ENCODE results near the gene CEP85. TPM values are rescaled to one million over a fixed set of nuclear protein-coding genes. Genes with fewer than 3 reads are reported as not detected.

The CEP85 gene
- total and polyA plus RNA-seq, 10 donors = 3.9 to 14.9 (median 9.5) TPM

DNA sequence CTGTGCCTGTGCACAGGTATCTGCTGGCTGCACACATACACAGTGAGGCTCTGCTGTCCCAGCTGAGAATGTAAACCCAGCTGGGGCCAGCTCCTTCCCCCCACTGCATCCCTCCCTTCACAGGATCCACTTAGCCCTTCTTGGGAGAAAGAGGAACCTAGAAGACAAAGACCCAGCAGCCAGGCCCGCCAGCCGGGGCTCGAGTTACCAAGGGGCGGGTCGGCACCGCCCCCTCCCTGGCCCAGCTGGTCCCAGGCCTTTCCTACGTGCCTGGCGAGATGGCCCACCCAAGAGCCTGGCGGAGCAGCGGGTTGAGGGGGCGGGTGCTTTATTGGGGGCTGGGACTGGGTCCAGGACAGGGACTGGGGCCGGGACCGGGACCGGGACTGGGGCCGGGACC is 48.0 kb downstream of the CEP85 start:
- H3K36me3 ChIP-seq = peaks cover 0 to 58% (median 11%) of the 10 kb centered on the region in 6 donors
- 36 to 60% (median 55%) methylated on average over 12 to 15 of the region's 15 CpGs for WGBS, 5 donors
- peak; percentile 80 for DNase-seq
- no peaks in the 10 kb centered on the region for H3K27me3 ChIP-seq (replicated peaks in 1 of 7)
- TF ChIP-seq POLR2A (IDR thresholded peaks at IDR 0.05) = no peak
- TF ChIP-seq, protein P1, sequence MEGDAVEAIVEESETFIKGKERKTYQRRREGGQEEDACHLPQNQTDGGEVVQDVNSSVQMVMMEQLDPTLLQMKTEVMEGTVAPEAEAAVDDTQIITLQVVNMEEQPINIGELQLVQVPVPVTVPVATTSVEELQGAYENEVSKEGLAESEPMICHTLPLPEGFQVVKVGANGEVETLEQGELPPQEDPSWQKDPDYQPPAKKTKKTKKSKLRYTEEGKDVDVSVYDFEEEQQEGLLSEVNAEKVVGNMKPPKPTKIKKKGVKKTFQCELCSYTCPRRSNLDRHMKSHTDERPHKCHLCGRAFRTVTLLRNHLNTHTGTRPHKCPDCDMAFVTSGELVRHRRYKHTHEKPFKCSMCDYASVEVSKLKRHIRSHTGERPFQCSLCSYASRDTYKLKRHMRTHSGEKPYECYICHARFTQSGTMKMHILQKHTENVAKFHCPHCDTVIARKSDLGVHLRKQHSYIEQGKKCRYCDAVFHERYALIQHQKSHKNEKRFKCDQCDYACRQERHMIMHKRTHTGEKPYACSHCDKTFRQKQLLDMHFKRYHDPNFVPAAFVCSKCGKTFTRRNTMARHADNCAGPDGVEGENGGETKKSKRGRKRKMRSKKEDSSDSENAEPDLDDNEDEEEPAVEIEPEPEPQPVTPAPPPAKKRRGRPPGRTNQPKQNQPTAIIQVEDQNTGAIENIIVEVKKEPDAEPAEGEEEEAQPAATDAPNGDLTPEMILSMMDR (IDR thresholded peaks at IDR 0.05 in 8 of 11, conservative IDR thresholded peaks at IDR 0.05 in 3 of 11) = no peak
- peak in 1 of 3 donors; percentile 50 for TF ChIP-seq POLR2AphosphoS5 (IDR thresholded peaks at IDR 0.05)
- H3K4me1 ChIP-seq = peaks cover 64 to 98% (median 92%) of the 10 kb centered on the region in 6 donors
- intact Hi-C loops (cut with DNase I; ENCODE audit: low total_unique reads) = no loop called here
- H3K4me3 ChIP-seq = peak overlapping the region in 2 of 8 donors; percentile 89 to 93
- peak overlapping the region in 5 of 8 donors; percentile 12 to 99 (median 96) for H3K27ac ChIP-seq
- no peaks in the 10 kb centered on the region for H3K9me3 ChIP-seq

DNA sequence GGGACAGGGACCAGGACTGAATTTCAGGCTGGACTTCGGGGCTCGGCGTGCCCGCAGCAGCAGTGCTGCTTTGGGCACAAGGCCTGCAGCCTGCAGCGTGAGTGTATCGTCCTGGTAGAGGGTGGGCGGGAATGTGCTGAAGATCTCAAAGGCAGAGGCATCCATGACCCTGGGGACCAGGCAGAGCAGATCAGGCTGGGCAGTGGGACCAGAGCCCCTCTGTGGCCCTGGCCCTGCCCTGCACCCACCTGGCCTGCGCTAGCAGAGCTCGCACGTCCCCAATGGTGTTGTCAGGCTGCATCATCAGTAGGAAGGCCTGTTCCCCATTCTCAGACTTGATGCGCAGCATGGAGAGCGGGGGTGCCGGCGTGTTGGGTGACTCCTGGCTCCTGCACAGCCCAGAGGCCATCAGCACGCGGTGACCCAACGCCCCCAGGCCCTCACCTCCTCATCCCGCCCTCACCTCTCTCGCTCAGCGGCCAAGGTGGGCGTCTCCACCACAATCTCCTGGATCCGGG is 48.5 kb downstream of the CEP85 start:
- intact Hi-C loops (cut with DNase I; ENCODE audit: low total_unique reads) = no loop called here
- Histone ChIP-seq H3K36me3 (peaks cover 0 to 53% (median 11%) of the 10 kb centered on the region in 6 donors), H3K27me3 (replicated peaks in 1 of 7) (no peaks in the 10 kb centered on the region), H3K4me3 (no peak overlapping the region), H3K27ac (peak overlapping the region in 4 of 8 donors; percentile 96 to 99 (median 98)), H3K4me1 (peaks cover 64 to 98% (median 92%) of the 10 kb centered on the region in 6 donors), H3K9me3 (no peaks in the 10 kb centered on the region)
- TF ChIP-seq POLR2AphosphoS5 (IDR thresholded peaks at IDR 0.05) (peak in 2 of 3 donors; percentile 28 to 70), POLR2A (IDR thresholded peaks at IDR 0.05) (no peak)
- 83 to 86% (median 84%) methylated on average over 21 to 22 of the region's 22 CpGs for WGBS, 5 donors
- DNase-seq = peak; percentile 81

DNA sequence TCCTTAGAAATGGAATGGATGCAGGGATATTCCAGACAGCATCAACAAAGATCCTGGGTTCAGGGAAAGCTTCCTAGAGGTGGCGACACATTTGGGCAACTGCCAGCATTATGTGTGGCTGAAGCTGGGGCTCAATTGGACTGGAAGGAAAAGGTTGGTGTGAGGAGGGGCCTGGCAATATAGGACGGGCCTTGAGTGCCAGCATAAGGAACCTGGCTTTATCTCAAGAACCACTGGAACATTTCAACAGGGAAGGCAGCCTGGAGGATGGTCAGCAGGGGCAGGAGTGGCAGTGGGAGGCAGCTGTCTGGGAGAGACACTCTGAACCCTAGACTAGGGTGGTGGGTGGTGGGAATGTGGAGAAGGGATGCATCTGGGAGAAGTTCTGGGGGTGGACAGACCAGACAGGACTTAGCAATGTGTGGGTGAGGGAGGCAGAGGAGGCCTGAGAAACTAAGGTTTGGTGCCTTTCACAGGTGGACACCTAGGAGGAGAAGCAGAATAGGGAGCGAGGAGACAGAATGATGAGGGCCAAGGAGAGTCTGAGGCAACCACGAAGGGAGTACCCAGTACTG is 49.4 kb downstream of the CEP85 start:
- Histone ChIP-seq H3K27me3 (replicated peaks in 1 of 7) (no peaks in the 10 kb centered on the region), H3K4me3 (no peak overlapping the region), H3K4me1 (peaks cover 70 to 98% (median 93%) of the 10 kb centered on the region in 6 donors), H3K27ac (peak overlapping the region in 6 of 8 donors; percentile 87 to 99 (median 96)), H3K9me3 (no peaks in the 10 kb centered on the region), H3K36me3 (peaks cover 0 to 47% (median 11%) of the 10 kb centered on the region in 6 donors)
- intact Hi-C loops (cut with DNase I; ENCODE audit: low total_unique reads) = no loop called here
- peak; percentile 45 for DNase-seq
- 64 to 81% (median 71%) methylated on average over 4 of the region's 4 CpGs for WGBS, 5 donors
- TF ChIP-seq POLR2AphosphoS5 (IDR thresholded peaks at IDR 0.05) = peak in 1 of 3 donors; percentile 16
- TF ChIP-seq, protein P1 (IDR thresholded peaks at IDR 0.05 in 8 of 11, conservative IDR thresholded peaks at IDR 0.05 in 3 of 11) = no peak

DNA sequence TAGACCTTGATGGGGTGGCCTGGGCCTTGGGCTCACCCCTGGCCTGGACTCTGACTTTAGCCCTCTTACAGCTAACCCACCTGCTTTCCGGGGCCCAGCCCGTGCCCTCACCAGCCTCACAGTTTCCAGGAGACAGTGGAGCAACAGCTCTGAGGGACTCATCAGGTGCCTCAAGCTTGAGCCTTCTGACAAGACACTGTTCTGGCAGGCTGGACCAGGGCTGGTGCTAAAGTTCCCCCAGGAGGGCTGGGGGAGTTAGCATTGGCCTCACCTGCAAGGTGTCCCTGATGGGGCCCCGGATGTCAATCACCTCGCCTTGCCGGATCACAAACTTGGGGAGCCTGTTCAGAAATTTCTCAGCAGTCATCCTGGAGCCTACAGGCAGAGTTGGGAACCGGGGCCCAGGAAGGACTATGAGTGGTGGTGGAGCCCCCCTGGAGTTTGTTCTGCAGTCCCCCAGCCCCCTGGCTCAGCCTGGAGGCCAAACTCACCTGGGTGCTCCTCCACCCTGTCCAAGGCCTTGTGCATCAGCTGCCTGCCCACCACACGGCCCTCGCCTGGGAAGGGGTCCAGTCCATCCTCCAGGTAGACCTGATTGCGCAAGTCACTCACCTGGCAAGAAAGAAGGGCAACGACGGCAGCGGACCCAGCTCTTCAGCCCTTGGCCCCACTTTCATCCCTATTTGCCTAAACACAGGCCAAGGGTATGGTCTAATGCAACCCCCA is 50.0 kb downstream of the CEP85 start:
- Histone ChIP-seq H3K4me1 (peaks cover 70 to 98% (median 93%) of the 10 kb centered on the region in 6 donors), H3K9me3 (no peaks in the 10 kb centered on the region), H3K36me3 (peaks cover 0 to 47% (median 11%) of the 10 kb centered on the region in 6 donors), H3K4me3 (peak overlapping the region in 1 of 8 donors; percentile 36), H3K27me3 (replicated peaks in 1 of 7) (no peaks in the 10 kb centered on the region), H3K27ac (peak overlapping the region; percentile 84 to 99 (median 94))
- intact Hi-C loops (cut with DNase I; ENCODE audit: low total_unique reads) = loop anchor here (2.0 kb wide), 1 partner anchor 37 kb away; no protein-coding TSS in a partner anchor
- 71 to 89% (median 78%) methylated on average over 7 to 12 of the region's 12 CpGs for whole genome bisulfite sequencing, 5 donors
- DNase-seq = peak; percentile 82
- TF ChIP-seq, protein P1 (IDR thresholded peaks at IDR 0.05 in 8 of 11, conservative IDR thresholded peaks at IDR 0.05 in 3 of 11) = no peak
- TF ChIP-seq POLR2A (IDR thresholded peaks at IDR 0.05) (no peak), POLR2AphosphoS5 (IDR thresholded peaks at IDR 0.05) (peak in 1 of 3 donors; percentile 27)

All from spleen (tissue), 11 donors.